B cell (primary cell): ENCODE results near the gene CCDC83. TPM values are rescaled to one million over a fixed set of nuclear protein-coding genes. Genes with fewer than 3 reads are reported as not detected.

Experiments
- ATAC-seq: fragments of 200-7000 bp; cut with Tn5 transposase; one replicate; pipeline ENCODE4 v1.10.0; 2021; ENCODE audit warnings: low read depth, mild to moderate bottlenecking, moderate number of reproducible peaks, moderate library complexity
- CTCF ChIA-PET: fragments of 350-600 bp; sonication (Branson Sonifier 250); formaldehyde crosslinking; loops from one replicate; lab custom pipeline; 2021; ENCODE audit warnings: antibody characterized with exemption, inconsistent platforms; lab: Charles Lee
- POLR2A ChIA-PET: fragments of 350-600 bp; sonication (Branson Sonifier 250); formaldehyde crosslinking; loops from one replicate; lab custom pipeline; 2021; ENCODE audit warnings: antibody characterized with exemption; lab: Charles Lee
- DNase-seq: peaks from one replicate; pipeline ENCODE4 v3.0.0; 2013
- H2AFZ ChIP-seq: 2 replicates; pipeline ENCODE4 v1.6.1; 2012; ENCODE audit warnings: mild to moderate bottlenecking, low read depth, low read length; ENCODE audit not compliant: insufficient read depth, poor library complexity, severe bottlenecking
- H3K27ac ChIP-seq, 2 donors: 1 replicate in 1 of 2; 2 replicates in 1 of 2; pipeline ENCODE4 v1.5.1; 2012 to 2013; ENCODE audit warnings: low read length in 2 of 2, mild to moderate bottlenecking in 2 of 2, moderate library complexity in 1 of 2
- H3K27me3 ChIP-seq, 4 experiments: fragments of 200-600 bp in 1 of 4; sonication (generic) in 1 of 4; replicated peaks in 1 of 4; 1 replicate in 2 of 4; 2 replicates in 2 of 4; pipeline versions ENCODE4 v1.6.1 to v1.7.0; 2013 to 2016; ENCODE audit warnings: low read length in 3 of 4, mild to moderate bottlenecking in 2 of 4, mixed read lengths in 1 of 4, moderate library complexity in 1 of 4; ENCODE audit not compliant: insufficient read depth in 4 of 4, control insufficient read depth in 3 of 4; ENCODE audit errors: control extremely low read depth in 1 of 4
- H3K36me3 ChIP-seq, 2 experiments: replicated peaks in 1 of 2; 1 replicate in 1 of 2; 2 replicates in 1 of 2; pipeline versions ENCODE4 v1.6.1 to v1.7.1; 2013; ENCODE audit warnings: low read length in 1 of 2; ENCODE audit not compliant: insufficient read depth in 2 of 2, control insufficient read depth in 1 of 2; ENCODE audit errors: control extremely low read depth in 1 of 2, extremely low read depth in 1 of 2
- H3K4me1 ChIP-seq, 2 donors: fragments of 200-600 bp in 1 of 2; sonication (generic) in 1 of 2; 1 replicate in 1 of 2; 2 replicates in 1 of 2; pipeline versions ENCODE4 v1.5.1 to v1.6.1; 2013 to 2017; ENCODE audit warnings: low read length in 2 of 2; ENCODE audit not compliant: control insufficient read depth in 2 of 2, insufficient read depth in 2 of 2
- H3K4me2 ChIP-seq: replicated peaks from 2 replicates; pipeline ENCODE3; 2012; ENCODE audit warnings: mild to moderate bottlenecking, low read depth, low read length; ENCODE audit not compliant: poor library complexity, severe bottlenecking
- H3K4me3 ChIP-seq, 5 experiments: fragments of 200-600 bp in 1 of 5; sonication (generic) in 1 of 5; 1 replicate in 3 of 5; 2 replicates in 2 of 5; pipeline versions ENCODE4 v1.5.1 to v1.7.0; 2011 to 2016; ENCODE audit warnings: low read length in 4 of 5, mild to moderate bottlenecking in 4 of 5, low read depth in 2 of 5, control low read depth in 1 of 5, moderate library complexity in 1 of 5; ENCODE audit not compliant: insufficient read depth in 1 of 5; ENCODE audit errors: control extremely low read depth in 1 of 5, extremely low read depth in 1 of 5
- H3K79me2 ChIP-seq: fragments of 200-600 bp; sonication (generic); one replicate; pipeline ENCODE4 v1.6.0; 2016; ENCODE audit warnings: low read length; ENCODE audit not compliant: control insufficient read depth, insufficient read depth
- H3K9ac ChIP-seq: fragments of 200-600 bp; sonication (generic); 2 replicates; pipeline ENCODE4 v1.6.1; 2017; ENCODE audit warnings: mild to moderate bottlenecking, low read length, moderate library complexity
- H3K9me3 ChIP-seq, 3 donors: one replicate each; pipeline versions ENCODE4 v1.6.1 to v1.7.1; 2013; ENCODE audit warnings: low read length in 2 of 3; ENCODE audit not compliant: control insufficient read depth in 2 of 3, insufficient read depth in 1 of 3; ENCODE audit errors: control extremely low read depth in 1 of 3
- H4K20me1 ChIP-seq: 2 replicates; pipeline ENCODE4 v1.6.0; 2012; ENCODE audit warnings: mild to moderate bottlenecking, low read length; ENCODE audit not compliant: insufficient read depth, control insufficient read depth, poor library complexity, severe bottlenecking
- H3K27ac Mint-ChIP-seq: one replicate; pipeline ENCODE4 v1.8.0; 2021; ENCODE audit warnings: mixed read lengths
- H3K27me3 Mint-ChIP-seq: one replicate; pipeline ENCODE4 v1.8.0; 2021; ENCODE audit warnings: mixed read lengths
- H3K4me1 Mint-ChIP-seq: one replicate; pipeline ENCODE4 v1.8.0; 2021; ENCODE audit warnings: mixed read lengths
- H3K4me3 Mint-ChIP-seq: one replicate; pipeline ENCODE4 v1.8.0; 2021; ENCODE audit warnings: mixed read lengths
- H3K9me3 Mint-ChIP-seq: one replicate; pipeline ENCODE4 v1.8.0; 2022; ENCODE audit warnings: mixed read lengths; ENCODE audit not compliant: insufficient read depth
- CTCF ChIP-seq: fragments of 200-600 bp; IDR thresholded peaks from one replicate; pipeline ENCODE4 v1.8.0; 2022; ENCODE audit warnings: antibody characterized with exemption, mild to moderate bottlenecking
- EZH2 ChIP-seq: IDR thresholded peaks from 2 replicates; pipeline ENCODE4 v1.6.1; 2012; ENCODE audit warnings: borderline replicate concordance, low read depth, mild to moderate bottlenecking, moderate library complexity, low read length; ENCODE audit not compliant: insufficient read depth, poor library complexity, severe bottlenecking
- WGBS: methylation state at CpG from one replicate; pipeline ENCODE4 v1.1.5; 2013; ENCODE audit warnings: missing lambda C conversion rate; ENCODE audit not compliant: insufficient coverage; 5-methylcytosine and 5-hydroxymethylcytosine counted together
- intact Hi-C: fragments of 100-400 bp; cut with micrococcal nuclease; formaldehyde crosslinking; loops from one replicate; pipeline ENCODE4 v1.10.0; 2022
- polyA plus RNA-seq: library from polyadenylated mRNA; depleted of rRNA; stranded (reverse); fragments of >200 nt; gene quantifications from 2 replicates; pipeline ENCODE4 v1.2.3, GENCODE V29; 2012
- total RNA-seq, 2 donors: library from RNA; stranded (reverse); fragments of 120-200 nt in 1 of 2; gene quantifications; 1 replicate in 1 of 2; 2 replicates in 1 of 2; pipeline versions ENCODE4 v1.2.3 to v1.2.4, GENCODE V29; 2013 to 2022

The CCDC83 gene
- total and polyA plus RNA-seq, 2 donors (not counting 1 experiment from before 2014, with no cell fraction given), result not detected

- H3K4me3 ChIP-seq, result no peak overlapping the region
- H3K27me3 ChIP-seq, result no peaks in the 10 kb centered on the region
- H3K27ac ChIP-seq, result no peak overlapping the region
- no peaks in the 10 kb centered on the region for H3K4me1 Mint-ChIP-seq
- H3K4me1 ChIP-seq, result no peaks in the 10 kb centered on the region
- no peaks in the 10 kb centered on the region for H3K79me2 ChIP-seq
- ChIA-PET POLR2A (interaction anchor here (0.6 kb wide), 1 partner anchor 442 kb away, joined by 4 read pairs; no protein-coding TSS in a partner anchor), CTCF (interaction anchor here (0.8 kb wide), 1 partner anchor 166 kb away, joined by 5 read pairs; no protein-coding TSS in a partner anchor)
- no peak for DNase-seq
- H3K27me3 Mint-ChIP-seq, result no peaks in the 10 kb centered on the region
- H4K20me1 ChIP-seq, result no peaks in the 10 kb centered on the region
- H3K4me3 Mint-ChIP-seq, result no peak overlapping the region
- no peaks in the 10 kb centered on the region for H3K9me3 Mint-ChIP-seq
- H3K27ac Mint-ChIP-seq, result no peak overlapping the region
- no peak overlapping the region for H3K4me2 ChIP-seq
- no peaks in the 10 kb centered on the region for H3K36me3 ChIP-seq
- intact Hi-C loops, result no loop called here
- ATAC-seq, result no peak
- 83% methylated on average over 1 of the region's 3 CpGs for WGBS
- no peak overlapping the region for H2AFZ ChIP-seq
- TF ChIP-seq CTCF, result no peak
- TF ChIP-seq EZH2, result no peak
- no peaks in the 10 kb centered on the region for H3K9me3 ChIP-seq
- no peak overlapping the region for H3K9ac ChIP-seq
Observed at GRCh38 chr11:85848006-85848405, 7.2 kb upstream of the CCDC83 start.

- intact Hi-C loops, result no loop called here
Observed at GRCh38 chr11:85848556-85848955, 6.6 kb upstream of the CCDC83 start.

More at GRCh38 chr11:85848556-85848955, 6.6 kb upstream of the CCDC83 start:
- H2AFZ ChIP-seq, result no peak overlapping the region
- no peaks in the 10 kb centered on the region for H3K9me3 ChIP-seq
- no peaks in the 10 kb centered on the region for H3K79me2 ChIP-seq
- H3K4me1 ChIP-seq, result no peaks in the 10 kb centered on the region
- Mint-ChIP-seq H3K4me3 (no peak overlapping the region), H3K27ac (no peak overlapping the region), H3K4me1 (no peaks in the 10 kb centered on the region), H3K9me3 (no peaks in the 10 kb centered on the region), H3K27me3 (no peaks in the 10 kb centered on the region)
- POLR2A ChIA-PET, result no interaction called here
- H3K27me3 ChIP-seq, result no peaks in the 10 kb centered on the region
- no peak overlapping the region for H3K4me3 ChIP-seq
- H3K4me2 ChIP-seq, result no peak overlapping the region
- H3K9ac ChIP-seq, result no peak overlapping the region
- no peak for TF ChIP-seq EZH2
- no peak for TF ChIP-seq CTCF
- H4K20me1 ChIP-seq, result no peaks in the 10 kb centered on the region
- no CpG with 5 or more reads among the region's 2 CpGs for WGBS
- no peaks in the 10 kb centered on the region for H3K36me3 ChIP-seq
- ATAC-seq (no peak), DNase-seq (no peak)
- H3K27ac ChIP-seq, result no peak overlapping the region
- CTCF ChIA-PET, result interaction anchor here (0.8 kb wide), 1 partner anchor 166 kb away, joined by 5 read pairs; no protein-coding TSS in a partner anchor
